Nephron progenitor cell (in vitro differentiated cells): ENCODE data around the gene ARRB1.
A peak's percentile ranks its signal among the peaks of the same experiment; 100 is the strongest.
"Not testable (repeated sequence)": the region's sequence is repeated elsewhere in the genome, so short reads cannot be mapped to it uniquely, and the experiment has no call there.

Source experiments
- DNase-seq: peaks from one replicate; pipeline ENCODE4 v3.0.0; 2021
- H3K27ac Mint-ChIP-seq: 2 replicates; pipeline ENCODE4 v1.8.0; 2021; ENCODE audit warnings: mild to moderate bottlenecking, moderate library complexity, mixed read lengths
- H3K27me3 Mint-ChIP-seq: 2 replicates; pipeline ENCODE4 v1.8.0; 2021; ENCODE audit warnings: mild to moderate bottlenecking, low read depth, mixed read lengths; ENCODE audit not compliant: poor library complexity
- H3K36me3 Mint-ChIP-seq: 2 replicates; pipeline ENCODE4 v1.8.0; 2021; ENCODE audit warnings: low read depth, mixed read lengths
- H3K4me1 Mint-ChIP-seq: 2 replicates; pipeline ENCODE4 v1.8.0; 2021; ENCODE audit warnings: mixed read lengths
- H3K4me3 Mint-ChIP-seq: 2 replicates; pipeline ENCODE4 v1.8.0; 2021; ENCODE audit warnings: mild to moderate bottlenecking, moderate library complexity, mixed read lengths
- H3K9me3 Mint-ChIP-seq: 2 replicates; pipeline ENCODE4 v1.8.0; 2021; ENCODE audit warnings: mild to moderate bottlenecking, moderate library complexity, mixed read lengths
- CTCF ChIP-seq: fragments of 200-600 bp; sonication (generic); IDR thresholded peaks from 2 replicates; pipeline ENCODE4 v1.5.0; 2021; ENCODE audit warnings: antibody characterized with exemption

Gene ARRB1

GRCh38 chr11:75375626-75376025 lies 24.2 kb upstream of the ARRB1 start:
- Mint-ChIP-seq H3K4me3 (no peak overlapping the region), H3K36me3 (no peaks in the 10 kb centered on the region), H3K9me3 (no peaks in the 10 kb centered on the region), H3K27ac (peak overlapping the region; percentile 82), H3K27me3 (peaks cover 23% of the 10 kb centered on the region), H3K4me1 (peaks cover 7% of the 10 kb centered on the region)
- DNase-seq = no peak
- TF ChIP-seq CTCF = no peak

GRCh38 chr11:75374646-75375045 lies 23.2 kb upstream of the ARRB1 start:
- Mint-ChIP-seq H3K27me3 (peaks cover 28% of the 10 kb centered on the region), H3K9me3 (peaks cover 5% of the 10 kb centered on the region), H3K4me3 (no peak overlapping the region), H3K27ac (no peak overlapping the region), H3K36me3 (no peaks in the 10 kb centered on the region), H3K4me1 (peaks cover 7% of the 10 kb centered on the region)
- no peak for TF ChIP-seq CTCF
- DNase-seq = no peak

- peaks cover 28% of the 10 kb centered on the region for H3K27me3 Mint-ChIP-seq
- peaks cover 7% of the 10 kb centered on the region for H3K4me1 Mint-ChIP-seq
- peaks cover 12% of the 10 kb centered on the region for H3K9me3 Mint-ChIP-seq
- H3K36me3 Mint-ChIP-seq = no peaks in the 10 kb centered on the region
- DNase-seq = no peak
- H3K4me3 Mint-ChIP-seq = no peak overlapping the region
- TF ChIP-seq CTCF = no peak
- no peak overlapping the region for H3K27ac Mint-ChIP-seq
These were observed 21.7 kb upstream of the ARRB1 start for GRCh38 chr11:75373201-75373600.

- Mint-ChIP-seq H3K27ac (no peak overlapping the region), H3K27me3 (peaks cover 26% of the 10 kb centered on the region), H3K36me3 (no peaks in the 10 kb centered on the region), H3K9me3 (peaks cover 16% of the 10 kb centered on the region), H3K4me1 (peaks cover 7% of the 10 kb centered on the region), H3K4me3 (no peak overlapping the region)
- TF ChIP-seq CTCF = no peak
- no peak for DNase-seq
These were observed 20.8 kb upstream of the ARRB1 start for GRCh38 chr11:75371949-75372876.

GRCh38 chr11:75369560-75370255 lies 18.2 kb upstream of the ARRB1 start:
- no peaks in the 10 kb centered on the region for H3K36me3 Mint-ChIP-seq
- no peak for TF ChIP-seq CTCF
- no peak for DNase-seq
- H3K4me3 Mint-ChIP-seq = no peak overlapping the region
- peaks cover 7% of the 10 kb centered on the region for H3K4me1 Mint-ChIP-seq
- peaks cover 16% of the 10 kb centered on the region for H3K9me3 Mint-ChIP-seq
- H3K27me3 Mint-ChIP-seq = peaks cover 19% of the 10 kb centered on the region
- no peak overlapping the region for H3K27ac Mint-ChIP-seq

- H3K4me1 Mint-ChIP-seq, H3K27ac Mint-ChIP-seq, DNase-seq, H3K36me3 Mint-ChIP-seq, H3K4me3 Mint-ChIP-seq: not testable (repeated sequence)
- H3K27me3 Mint-ChIP-seq = peaks cover 19% of the 10 kb centered on the region
- peaks cover 16% of the 10 kb centered on the region for H3K9me3 Mint-ChIP-seq
These were observed 15.4 kb upstream of the ARRB1 start for GRCh38 chr11:75366826-75367225.
